ENCODE results near the gene SP3. TPM values are rescaled to one million over a fixed set of nuclear protein-coding genes. Genes with fewer than 3 reads are reported as not detected.

SP3 gene
- polyA plus RNA-seq (2012; ENCODE audit: low read depth, missing spikeins), result 19.9 TPM

DNA sequence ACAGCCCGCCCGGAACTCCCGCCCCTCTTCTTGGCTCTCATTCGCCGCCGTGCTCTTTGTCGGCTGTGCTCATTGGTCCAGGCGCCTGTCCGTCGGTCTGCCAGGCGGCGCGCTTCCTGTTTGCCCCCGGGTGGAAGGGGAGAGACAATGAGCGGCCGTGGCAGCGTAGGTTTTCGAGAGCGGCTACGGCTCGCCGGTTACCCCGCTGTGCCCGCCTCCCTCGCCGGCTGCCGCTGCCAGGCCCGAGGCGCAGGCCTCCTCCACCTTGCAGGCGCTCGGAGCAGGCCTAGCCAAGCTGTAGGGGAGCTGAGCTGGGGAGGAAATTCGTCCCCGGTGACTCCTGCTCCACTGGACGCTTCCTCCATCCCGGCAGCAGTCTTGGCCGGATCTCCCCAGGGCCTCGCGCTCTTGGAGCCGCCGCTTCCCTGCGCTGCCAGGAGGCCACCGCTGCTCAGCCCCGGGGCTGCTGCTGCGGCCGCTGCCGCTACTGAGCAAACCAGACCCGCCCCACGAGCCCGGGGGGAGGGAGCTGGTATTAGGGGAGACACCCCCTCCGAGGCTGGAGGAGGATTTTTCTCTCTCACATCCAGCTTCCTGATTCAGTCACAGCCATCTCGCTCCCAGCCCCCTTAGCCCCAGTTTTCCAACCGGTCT is at the start of gene SP3:
Gene SP3, minus strand, starts transcription at position 2 of the 654 bp plus-strand sequence. CDS start 202 bp downstream, outside the sequence.
- peak; percentile 94 for DNase-seq (ENCODE audit: insufficient read length, low spot score)
- TF ChIP-seq PAX5 (IDR thresholded peaks at IDR 0.05; ENCODE audit: insufficient read depth, low read length, severe bottlenecking) (peak; percentile 50), POLR2AphosphoS5 (IDR thresholded peaks at IDR 0.05; ENCODE audit: low read depth, low read length) (peak; percentile 80), SPI1 (IDR thresholded peaks at IDR 0.05; ENCODE audit: low read depth, low read length) (peak; percentile 49; the same call in 1 of the 2 replicates), TAF1 (IDR thresholded peaks at IDR 0.05; ENCODE audit: low read depth, low read length) (peak; percentile 75), POU2F2 (IDR thresholded peaks at IDR 0.05; ENCODE audit: low read depth, low read length) (no peak), POLR2A (IDR thresholded peaks at IDR 0.05; ENCODE audit: low read depth, low read length) (peak; percentile 59; the same call in 1 of the 2 replicates)
- FAIRE-seq, result peak; percentile 92

DNA sequence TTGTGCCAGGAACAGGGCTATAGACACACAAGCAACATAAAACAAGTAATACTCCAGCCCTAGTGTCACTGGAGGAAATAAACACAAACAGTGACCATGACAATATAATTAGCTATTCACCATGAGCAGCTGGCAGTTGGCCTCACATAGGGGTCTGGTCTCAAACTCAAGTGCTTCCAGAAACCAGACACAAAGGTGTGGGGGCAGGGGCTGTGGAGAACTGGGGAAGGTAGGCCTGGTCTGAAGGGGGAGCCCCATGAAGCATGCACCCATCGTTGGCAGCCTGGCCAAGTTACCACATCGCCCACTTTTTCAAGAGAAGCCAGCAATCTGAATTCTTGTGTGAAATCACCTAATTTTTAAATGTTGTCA is 49.5 kb upstream of the SP3 start:
- no peak for FAIRE-seq
- TF ChIP-seq POU2F2 (IDR thresholded peaks at IDR 0.05; ENCODE audit: low read depth, low read length) (no peak), POLR2AphosphoS5 (IDR thresholded peaks at IDR 0.05; ENCODE audit: low read depth, low read length) (no peak)
- DNase-seq (ENCODE audit: insufficient read length, low spot score), result no peak

DNA sequence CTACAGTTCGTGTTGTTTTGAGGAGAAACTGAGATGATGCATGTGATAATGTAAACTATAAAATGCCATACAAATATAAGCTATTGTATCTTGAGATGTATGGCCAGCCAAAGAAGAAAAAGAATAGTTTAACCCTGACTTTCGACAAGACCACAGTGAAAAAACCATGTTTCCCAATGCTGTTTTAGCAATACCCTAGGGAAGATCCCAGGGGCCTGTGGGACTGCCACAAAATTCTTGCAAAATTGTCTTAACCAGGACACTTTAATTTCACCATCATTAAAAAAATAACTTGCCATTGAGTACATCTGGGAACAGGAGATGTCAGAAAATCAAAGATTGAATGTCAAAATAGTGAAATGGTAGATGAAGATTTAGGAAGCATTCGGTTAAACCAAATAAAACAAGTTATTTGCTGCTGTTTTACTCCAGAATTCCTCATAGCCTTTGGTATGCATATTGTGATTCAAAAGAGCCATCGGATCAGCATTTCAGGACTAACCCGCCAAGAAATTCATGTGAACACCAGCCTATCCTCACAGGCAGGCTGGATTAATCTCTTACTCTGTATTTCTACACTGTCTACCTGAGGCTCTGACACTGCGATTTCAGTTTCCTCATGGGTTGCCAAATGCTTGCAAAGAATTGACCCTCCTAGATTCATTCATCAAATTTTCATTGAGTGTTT is 49.0 kb upstream of the SP3 start:
- FAIRE-seq (peak; percentile 67), DNase-seq (ENCODE audit: insufficient read length, low spot score) (no peak)
- TF ChIP-seq SPI1 (IDR thresholded peaks at IDR 0.05; ENCODE audit: low read depth, low read length) (no peak), POLR2AphosphoS5 (IDR thresholded peaks at IDR 0.05; ENCODE audit: low read depth, low read length) (no peak), TAF1 (IDR thresholded peaks at IDR 0.05; ENCODE audit: low read depth, low read length) (no peak), POLR2A (IDR thresholded peaks at IDR 0.05; ENCODE audit: low read depth, low read length) (no peak), POU2F2 (IDR thresholded peaks at IDR 0.05; ENCODE audit: low read depth, low read length) (no peak), PAX5 (IDR thresholded peaks at IDR 0.05; ENCODE audit: insufficient read depth, low read length, severe bottlenecking) (no peak)

DNA sequence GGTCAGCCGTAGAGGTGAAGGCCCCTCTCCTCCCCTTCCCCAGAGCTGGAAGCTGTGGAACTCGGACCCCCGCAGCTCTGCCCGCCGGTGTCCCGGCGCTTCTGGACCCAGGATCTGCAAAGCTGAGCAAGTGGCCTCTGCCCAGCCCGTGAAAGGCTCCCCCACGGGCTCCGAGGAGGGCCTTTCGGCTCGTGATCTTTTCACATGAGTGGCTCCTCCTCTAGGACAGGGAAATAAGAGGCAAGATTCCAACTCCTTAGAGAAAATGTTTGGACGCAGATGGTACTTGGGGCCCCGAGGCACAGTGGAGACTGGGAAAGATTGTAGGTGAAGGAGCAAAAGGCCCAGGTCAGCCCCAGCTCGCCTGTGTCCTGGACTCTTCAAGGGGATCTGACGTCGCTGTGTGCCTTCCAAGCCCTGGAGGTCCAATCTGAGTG is 48.2 kb upstream of the SP3 start:
- FAIRE-seq (no peak), DNase-seq (ENCODE audit: insufficient read length, low spot score) (no peak)
- no peak for TF ChIP-seq TAF1 (IDR thresholded peaks at IDR 0.05; ENCODE audit: low read depth, low read length)
- TF ChIP-seq PAX5 (IDR thresholded peaks at IDR 0.05; ENCODE audit: insufficient read depth, low read length, severe bottlenecking), result no peak
- TF ChIP-seq POLR2AphosphoS5 (IDR thresholded peaks at IDR 0.05; ENCODE audit: low read depth, low read length), result no peak
- TF ChIP-seq POLR2A (IDR thresholded peaks at IDR 0.05; ENCODE audit: low read depth, low read length), result no peak
- no peak for TF ChIP-seq POU2F2 (IDR thresholded peaks at IDR 0.05; ENCODE audit: low read depth, low read length)
- TF ChIP-seq SPI1 (IDR thresholded peaks at IDR 0.05; ENCODE audit: low read depth, low read length), result no peak

DNA sequence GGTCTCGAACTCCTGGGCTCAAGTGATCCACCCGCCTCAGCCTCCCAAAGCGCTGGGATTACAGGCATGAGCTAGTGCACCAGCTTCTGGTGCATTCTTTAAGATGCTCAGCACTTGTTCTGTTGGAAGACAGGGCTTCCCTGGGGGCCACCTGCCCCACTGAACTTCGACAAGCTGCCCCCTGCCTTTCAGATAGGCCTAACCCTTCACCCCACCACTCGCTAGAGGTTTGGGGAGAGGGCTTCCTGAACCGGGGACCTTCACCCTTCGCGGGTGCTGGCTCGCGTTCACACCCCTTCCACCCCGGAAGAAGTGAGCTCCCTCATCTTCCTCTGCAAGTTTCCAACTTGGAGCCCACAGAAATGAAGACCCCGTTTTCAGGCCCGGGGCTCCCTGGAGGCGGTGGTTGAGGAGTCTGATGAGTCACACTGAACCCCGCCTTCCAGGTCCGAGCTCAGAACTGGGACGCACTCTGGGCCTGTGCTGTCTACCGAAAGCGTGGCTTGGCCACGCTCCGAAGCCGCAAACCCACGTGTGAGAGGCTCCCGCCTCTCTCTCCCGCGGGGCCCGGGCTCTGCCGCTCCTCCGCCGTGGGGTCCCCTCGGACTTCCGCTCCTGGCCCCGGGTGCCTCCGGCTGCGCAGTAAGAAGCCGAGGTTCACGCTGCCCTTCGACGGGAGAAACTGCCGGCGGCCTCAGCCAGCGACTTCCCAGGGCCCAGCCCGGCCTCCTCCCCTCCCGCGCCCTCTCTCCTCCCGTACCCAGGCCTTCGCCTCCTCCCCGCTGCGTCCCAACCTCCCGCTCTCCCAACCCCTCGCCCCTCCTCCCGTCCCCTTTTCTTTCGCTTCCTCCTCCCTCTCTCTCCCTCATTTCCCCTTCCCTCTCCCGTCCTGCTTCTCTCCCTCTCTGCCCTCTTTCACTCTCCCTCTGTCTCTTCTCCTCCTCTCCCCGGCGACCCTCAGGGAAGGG is 47.5 kb upstream of the SP3 start:
- peak; percentile 48 for DNase-seq (ENCODE audit: insufficient read length, low spot score)
- FAIRE-seq, result peak; percentile 81
- TF ChIP-seq POU2F2 (IDR thresholded peaks at IDR 0.05; ENCODE audit: low read depth, low read length) (no peak), SPI1 (IDR thresholded peaks at IDR 0.05; ENCODE audit: low read depth, low read length) (peak; percentile 25)

DNA sequence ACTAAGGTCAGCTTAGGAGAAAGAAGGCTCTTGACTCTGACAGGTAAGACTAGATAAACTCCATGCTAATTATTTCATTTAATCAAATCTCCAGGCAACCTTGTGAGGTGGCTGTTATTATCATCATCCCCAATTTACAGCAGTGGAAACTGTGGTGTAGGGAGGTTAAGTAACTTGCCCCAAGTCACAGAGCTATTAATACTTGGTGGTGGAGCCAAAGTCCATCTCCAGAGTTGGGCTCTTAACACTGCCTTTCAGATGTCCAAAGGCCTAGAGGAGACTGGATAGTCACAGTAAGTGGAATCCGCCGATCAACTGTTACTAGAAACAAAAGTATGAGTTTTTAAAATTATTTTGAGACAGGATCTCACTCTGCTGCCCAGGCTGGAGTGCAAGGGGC is 46.6 kb upstream of the SP3 start:
- no peak for DNase-seq (ENCODE audit: insufficient read length, low spot score)
- no peak for FAIRE-seq
- no peak for TF ChIP-seq POLR2A (IDR thresholded peaks at IDR 0.05; ENCODE audit: low read depth, low read length)
- no peak for TF ChIP-seq TAF1 (IDR thresholded peaks at IDR 0.05; ENCODE audit: low read depth, low read length)
- no peak for TF ChIP-seq SPI1 (IDR thresholded peaks at IDR 0.05; ENCODE audit: low read depth, low read length)
- no peak for TF ChIP-seq POU2F2 (IDR thresholded peaks at IDR 0.05; ENCODE audit: low read depth, low read length)
- TF ChIP-seq PAX5 (IDR thresholded peaks at IDR 0.05; ENCODE audit: insufficient read depth, low read length, severe bottlenecking), result no peak
- TF ChIP-seq POLR2AphosphoS5 (IDR thresholded peaks at IDR 0.05; ENCODE audit: low read depth, low read length), result no peak

DNA sequence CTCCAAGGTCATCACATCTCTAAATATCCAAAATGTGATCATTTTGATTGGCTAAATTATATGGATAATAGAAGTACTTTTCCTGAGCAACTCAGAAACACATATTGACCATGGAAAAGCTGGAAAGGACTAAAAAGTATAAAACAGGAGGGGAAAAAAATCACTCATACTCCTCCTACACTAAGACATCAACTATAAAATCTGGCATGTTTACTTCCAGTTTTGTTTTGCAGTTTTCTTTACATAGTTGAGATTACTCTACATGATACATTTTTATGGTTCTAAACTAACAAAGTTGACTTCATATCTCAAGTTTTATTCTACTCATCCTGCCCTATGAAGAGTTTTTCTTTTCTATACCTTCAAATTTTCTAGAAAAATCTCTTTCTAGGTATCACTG is 46.0 kb upstream of the SP3 start:
- DNase-seq (ENCODE audit: insufficient read length, low spot score), result no peak
- TF ChIP-seq POLR2AphosphoS5 (IDR thresholded peaks at IDR 0.05; ENCODE audit: low read depth, low read length) (no peak), POLR2A (IDR thresholded peaks at IDR 0.05; ENCODE audit: low read depth, low read length) (no peak), POU2F2 (IDR thresholded peaks at IDR 0.05; ENCODE audit: low read depth, low read length) (no peak), TAF1 (IDR thresholded peaks at IDR 0.05; ENCODE audit: low read depth, low read length) (no peak), SPI1 (IDR thresholded peaks at IDR 0.05; ENCODE audit: low read depth, low read length) (no peak), PAX5 (IDR thresholded peaks at IDR 0.05; ENCODE audit: insufficient read depth, low read length, severe bottlenecking) (no peak)
- FAIRE-seq, result no peak

DNA sequence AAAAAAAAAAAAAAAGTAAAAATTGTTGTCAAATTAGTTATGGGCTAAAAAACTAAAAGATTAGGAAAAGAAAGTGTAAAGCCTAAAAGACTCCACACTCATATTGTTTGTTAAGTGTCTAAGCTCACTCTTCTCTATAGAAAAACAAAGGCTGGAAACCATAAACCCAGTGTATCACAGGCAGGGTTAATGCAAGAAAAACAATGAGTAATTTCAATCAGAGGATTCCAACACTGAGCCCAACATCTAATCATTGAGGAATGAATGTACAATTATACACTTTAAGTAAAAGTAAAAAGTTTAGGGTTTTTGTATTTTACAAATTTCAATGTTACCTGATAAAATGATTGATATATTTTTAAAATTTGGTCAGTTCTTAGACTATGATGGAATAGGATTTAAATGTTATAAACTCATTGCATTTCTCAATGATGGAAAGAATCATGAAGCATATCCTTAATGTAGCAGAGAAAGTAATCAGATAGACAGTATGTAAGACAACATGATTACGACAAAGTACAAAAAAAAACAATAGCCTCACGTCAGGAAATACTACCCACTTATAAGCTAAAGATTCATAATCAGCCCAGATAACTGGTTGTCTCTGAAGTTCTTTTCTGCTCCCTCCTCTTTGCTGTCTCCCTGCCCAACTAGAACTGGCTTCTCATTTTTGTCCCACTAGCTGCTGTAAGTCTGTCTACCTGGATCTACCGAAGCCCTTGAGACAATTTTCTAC is 44.5 kb upstream of the SP3 start:
- FAIRE-seq (no peak), DNase-seq (ENCODE audit: insufficient read length, low spot score) (no peak)
- TF ChIP-seq PAX5 (IDR thresholded peaks at IDR 0.05; ENCODE audit: insufficient read depth, low read length, severe bottlenecking) (no peak), TAF1 (IDR thresholded peaks at IDR 0.05; ENCODE audit: low read depth, low read length) (no peak), SPI1 (IDR thresholded peaks at IDR 0.05; ENCODE audit: low read depth, low read length) (no peak), POU2F2 (IDR thresholded peaks at IDR 0.05; ENCODE audit: low read depth, low read length) (no peak), POLR2AphosphoS5 (IDR thresholded peaks at IDR 0.05; ENCODE audit: low read depth, low read length) (no peak), POLR2A (IDR thresholded peaks at IDR 0.05; ENCODE audit: low read depth, low read length) (no peak)
